Thyroid gland (tissue), 4 donors: ENCODE measurements around the gene RNF213.

ENCODE experiments used
- POLR2A ChIP-seq, 2 donors: fragments of 450-650 bp; IDR thresholded peaks; one replicate each; pipeline ENCODE4 v1.6.1; 2017; ENCODE audit warnings: antibody characterized with exemption in 2 of 2, mild to moderate bottlenecking in 2 of 2, moderate library complexity in 1 of 2
- TF ChIP-seq, protein P1 (sequence below), 6 experiments: fragments of 200-600 bp in 3 of 6; fragments of 450-650 bp in 3 of 6; sonication (generic) in 3 of 6; IDR thresholded peaks; one replicate each; pipeline ENCODE4 v1.5.1; 2016 to 2019; ENCODE audit warnings: antibody characterized with exemption in 6 of 6, mild to moderate bottlenecking in 2 of 6, inconsistent platforms in 1 of 6, moderate library complexity in 1 of 6

DNA sequence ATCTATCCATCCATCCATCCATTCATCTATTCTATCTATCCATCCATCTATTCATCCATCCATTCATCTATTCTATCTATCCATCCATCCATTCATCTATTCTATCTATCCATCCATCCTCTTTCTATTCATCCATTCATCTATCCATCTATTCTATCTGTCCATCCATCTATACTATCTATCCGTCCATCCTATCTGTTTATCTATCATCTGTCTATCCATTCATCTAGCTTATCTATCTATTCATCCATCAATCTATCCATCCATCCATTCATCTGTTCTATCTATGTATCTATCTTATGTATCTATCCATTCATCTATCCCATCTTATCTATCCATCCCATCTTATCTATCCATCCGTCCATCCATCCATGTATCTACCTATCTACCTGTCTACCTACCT is 8.8 kb downstream of the RNF213 start:
- TF ChIP-seq, protein P1, sequence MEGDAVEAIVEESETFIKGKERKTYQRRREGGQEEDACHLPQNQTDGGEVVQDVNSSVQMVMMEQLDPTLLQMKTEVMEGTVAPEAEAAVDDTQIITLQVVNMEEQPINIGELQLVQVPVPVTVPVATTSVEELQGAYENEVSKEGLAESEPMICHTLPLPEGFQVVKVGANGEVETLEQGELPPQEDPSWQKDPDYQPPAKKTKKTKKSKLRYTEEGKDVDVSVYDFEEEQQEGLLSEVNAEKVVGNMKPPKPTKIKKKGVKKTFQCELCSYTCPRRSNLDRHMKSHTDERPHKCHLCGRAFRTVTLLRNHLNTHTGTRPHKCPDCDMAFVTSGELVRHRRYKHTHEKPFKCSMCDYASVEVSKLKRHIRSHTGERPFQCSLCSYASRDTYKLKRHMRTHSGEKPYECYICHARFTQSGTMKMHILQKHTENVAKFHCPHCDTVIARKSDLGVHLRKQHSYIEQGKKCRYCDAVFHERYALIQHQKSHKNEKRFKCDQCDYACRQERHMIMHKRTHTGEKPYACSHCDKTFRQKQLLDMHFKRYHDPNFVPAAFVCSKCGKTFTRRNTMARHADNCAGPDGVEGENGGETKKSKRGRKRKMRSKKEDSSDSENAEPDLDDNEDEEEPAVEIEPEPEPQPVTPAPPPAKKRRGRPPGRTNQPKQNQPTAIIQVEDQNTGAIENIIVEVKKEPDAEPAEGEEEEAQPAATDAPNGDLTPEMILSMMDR (IDR thresholded peaks at IDR 0.05), result no peak
- no peak for TF ChIP-seq POLR2A (IDR thresholded peaks at IDR 0.05)
